ENCODE results near the gene PTPN1.

Gene PTPN1

GRCh38 chr20:50607436-50607835, 97.3 kb downstream of the PTPN1 start:
- no peak overlapping the region for H3K4me3 ChIP-seq (ENCODE audit: low read depth in 1 of 5, low read length in 5 of 5)
- peaks cover 0 to 6% (median 0%) of the 10 kb centered on the region in 5 donors for H3K36me3 ChIP-seq (ENCODE audit: control insufficient read depth in 5 of 5, insufficient read depth in 5 of 5, low read length in 5 of 5)
- H3K27me3 ChIP-seq (ENCODE audit: control insufficient read depth in 5 of 5, insufficient read depth in 4 of 5, low read length in 5 of 5) = peaks cover 0 to 4% (median 0%) of the 10 kb centered on the region in 5 donors
- H3K9me3 ChIP-seq (ENCODE audit: control insufficient read depth in 5 of 5, low read length in 5 of 5) = no peaks in the 10 kb centered on the region
- H3K4me1 ChIP-seq (ENCODE audit: control insufficient read depth in 5 of 5, insufficient read depth in 5 of 5, low read length in 5 of 5) = peaks cover 0 to 3% (median 0%) of the 10 kb centered on the region in 5 donors
- H3K9ac ChIP-seq (ENCODE audit: low read length in 5 of 5) = no peak overlapping the region
- H3K27ac ChIP-seq (ENCODE audit: low read depth, low read length) = no peak overlapping the region

- H3K4me3 ChIP-seq (ENCODE audit: low read depth in 1 of 5, low read length in 5 of 5) = no peak overlapping the region
Measured at GRCh38 chr20:50607850-50608749, 97.9 kb downstream of the PTPN1 start.

GRCh38 chr20:50608750-50609104, 98.5 kb downstream of the PTPN1 start:
- H3K4me3 ChIP-seq (ENCODE audit: low read depth in 1 of 5, low read length in 5 of 5) = no peak overlapping the region
- peaks cover 0 to 6% (median 0%) of the 10 kb centered on the region in 5 donors for H3K36me3 ChIP-seq (ENCODE audit: control insufficient read depth in 5 of 5, insufficient read depth in 5 of 5, low read length in 5 of 5)
- peaks cover 0 to 3% (median 0%) of the 10 kb centered on the region in 5 donors for H3K27me3 ChIP-seq (ENCODE audit: control insufficient read depth in 5 of 5, insufficient read depth in 4 of 5, low read length in 5 of 5)
- no peak overlapping the region for H3K9ac ChIP-seq (ENCODE audit: low read length in 5 of 5)
- no peaks in the 10 kb centered on the region for H3K9me3 ChIP-seq (ENCODE audit: control insufficient read depth in 5 of 5, low read length in 5 of 5)
- H3K4me1 ChIP-seq (ENCODE audit: control insufficient read depth in 5 of 5, insufficient read depth in 5 of 5, low read length in 5 of 5) = peaks cover 0 to 3% (median 0%) of the 10 kb centered on the region in 5 donors
- no peak overlapping the region for H3K27ac ChIP-seq (ENCODE audit: low read depth, low read length)

More at GRCh38 chr20:50607850-50608749, 97.9 kb downstream of the PTPN1 start:
- Histone ChIP-seq H3K36me3 (ENCODE audit: control insufficient read depth in 5 of 5, insufficient read depth in 5 of 5, low read length in 5 of 5) (peaks cover 0 to 6% (median 0%) of the 10 kb centered on the region in 5 donors), H3K27ac (ENCODE audit: low read depth, low read length) (no peak overlapping the region), H3K27me3 (ENCODE audit: control insufficient read depth in 5 of 5, insufficient read depth in 4 of 5, low read length in 5 of 5) (peaks cover 0 to 3% (median 0%) of the 10 kb centered on the region in 5 donors), H3K4me1 (ENCODE audit: control insufficient read depth in 5 of 5, insufficient read depth in 5 of 5, low read length in 5 of 5) (peaks cover 0 to 3% (median 0%) of the 10 kb centered on the region in 5 donors), H3K9ac (ENCODE audit: low read length in 5 of 5) (no peak overlapping the region), H3K9me3 (ENCODE audit: control insufficient read depth in 5 of 5, low read length in 5 of 5) (no peaks in the 10 kb centered on the region)

DNA sequence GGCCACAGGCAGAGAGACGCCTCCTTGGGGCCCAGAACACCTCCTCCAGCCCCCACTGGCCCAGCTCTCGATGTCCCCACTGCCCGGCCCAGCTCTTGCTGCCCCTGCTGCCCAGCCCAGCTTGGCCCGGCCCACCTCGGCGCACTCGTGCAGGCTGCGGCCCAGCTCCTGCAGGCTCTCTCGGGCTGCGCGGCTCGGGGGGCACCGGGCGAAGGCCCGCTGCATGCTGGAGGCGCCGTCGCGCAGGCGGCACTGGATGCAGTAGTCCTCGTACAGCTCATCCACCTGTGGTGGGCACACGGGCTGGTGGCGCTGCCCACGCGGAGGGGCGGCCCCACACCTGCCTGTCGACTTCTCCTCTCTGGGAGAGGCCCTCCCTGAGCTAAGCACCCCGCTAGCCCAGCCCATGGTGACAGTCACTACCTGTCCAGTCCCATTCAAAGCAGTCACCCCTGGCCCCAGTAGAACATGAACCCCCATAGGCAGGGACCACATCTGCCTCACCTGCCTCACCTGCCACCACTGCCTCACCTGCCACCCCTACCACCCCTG, 99.3 kb downstream of the PTPN1 start:
- Histone ChIP-seq H3K36me3 (ENCODE audit: control insufficient read depth in 5 of 5, insufficient read depth in 5 of 5, low read length in 5 of 5) (peaks cover 0 to 4% (median 0%) of the 10 kb centered on the region in 5 donors), H3K27ac (ENCODE audit: low read depth, low read length) (no peak overlapping the region)

GRCh38 chr20:50610212-50610718, 100.1 kb downstream of the PTPN1 start:
- H3K9me3 ChIP-seq (ENCODE audit: control insufficient read depth in 5 of 5, low read length in 5 of 5) = no peaks in the 10 kb centered on the region
- H3K27ac ChIP-seq (ENCODE audit: low read depth, low read length) = no peak overlapping the region
- no peaks in the 10 kb centered on the region for H3K27me3 ChIP-seq (ENCODE audit: control insufficient read depth in 5 of 5, insufficient read depth in 4 of 5, low read length in 5 of 5)
- H3K36me3 ChIP-seq (ENCODE audit: control insufficient read depth in 5 of 5, insufficient read depth in 5 of 5, low read length in 5 of 5) = peaks cover 0 to 4% (median 0%) of the 10 kb centered on the region in 5 donors
- no peak overlapping the region for H3K4me3 ChIP-seq (ENCODE audit: low read depth in 1 of 5, low read length in 5 of 5)
- H3K4me1 ChIP-seq (ENCODE audit: control insufficient read depth in 5 of 5, insufficient read depth in 5 of 5, low read length in 5 of 5) = peaks cover 0 to 3% (median 0%) of the 10 kb centered on the region in 5 donors
- H3K9ac ChIP-seq (ENCODE audit: low read length in 5 of 5) = no peak overlapping the region

More for the DNA sequence above, 99.3 kb downstream of the PTPN1 start:
- no peaks in the 10 kb centered on the region for H3K27me3 ChIP-seq (ENCODE audit: control insufficient read depth in 5 of 5, insufficient read depth in 4 of 5, low read length in 5 of 5)
- no peaks in the 10 kb centered on the region for H3K9me3 ChIP-seq (ENCODE audit: control insufficient read depth in 5 of 5, low read length in 5 of 5)
- H3K9ac ChIP-seq (ENCODE audit: low read length in 5 of 5) = no peak overlapping the region
- no peak overlapping the region for H3K4me3 ChIP-seq (ENCODE audit: low read depth in 1 of 5, low read length in 5 of 5)
- H3K4me1 ChIP-seq (ENCODE audit: control insufficient read depth in 5 of 5, insufficient read depth in 5 of 5, low read length in 5 of 5) = peaks cover 0 to 3% (median 0%) of the 10 kb centered on the region in 5 donors

DNA sequence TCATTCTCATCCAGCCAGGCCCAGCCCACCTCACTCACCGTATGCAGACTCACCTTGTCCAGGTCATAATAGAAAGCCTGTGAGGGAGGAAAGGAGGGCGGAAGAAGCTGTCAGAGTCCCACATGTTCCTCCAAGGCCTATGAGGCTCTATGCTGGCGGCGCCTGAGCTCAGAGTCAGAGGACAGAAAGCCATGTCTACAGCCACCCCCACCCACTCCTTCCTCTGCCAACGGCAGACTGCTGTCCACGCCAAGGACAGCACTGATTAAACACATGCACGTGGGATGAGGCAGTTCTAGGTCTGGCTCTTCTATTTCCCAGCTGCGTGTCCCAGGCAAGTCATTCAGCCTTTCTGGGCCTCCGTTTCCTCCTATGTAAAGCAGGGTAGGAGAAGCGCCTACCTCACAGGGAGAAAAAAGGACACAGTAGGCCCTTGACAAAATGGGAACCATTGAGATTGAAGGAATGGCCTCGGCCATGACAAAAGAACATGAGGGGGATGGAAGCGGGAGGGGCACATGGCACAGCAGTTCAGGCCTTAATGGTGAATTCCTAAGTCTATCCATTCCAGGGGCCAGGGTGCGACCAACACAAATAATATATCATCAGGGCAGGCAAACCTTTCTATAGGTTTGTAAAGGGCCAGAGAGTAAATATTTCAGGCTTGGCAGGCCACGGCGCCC, 101.1 kb downstream of the PTPN1 start:
- no peak overlapping the region for H3K9ac ChIP-seq (ENCODE audit: low read length in 5 of 5)

DNA sequence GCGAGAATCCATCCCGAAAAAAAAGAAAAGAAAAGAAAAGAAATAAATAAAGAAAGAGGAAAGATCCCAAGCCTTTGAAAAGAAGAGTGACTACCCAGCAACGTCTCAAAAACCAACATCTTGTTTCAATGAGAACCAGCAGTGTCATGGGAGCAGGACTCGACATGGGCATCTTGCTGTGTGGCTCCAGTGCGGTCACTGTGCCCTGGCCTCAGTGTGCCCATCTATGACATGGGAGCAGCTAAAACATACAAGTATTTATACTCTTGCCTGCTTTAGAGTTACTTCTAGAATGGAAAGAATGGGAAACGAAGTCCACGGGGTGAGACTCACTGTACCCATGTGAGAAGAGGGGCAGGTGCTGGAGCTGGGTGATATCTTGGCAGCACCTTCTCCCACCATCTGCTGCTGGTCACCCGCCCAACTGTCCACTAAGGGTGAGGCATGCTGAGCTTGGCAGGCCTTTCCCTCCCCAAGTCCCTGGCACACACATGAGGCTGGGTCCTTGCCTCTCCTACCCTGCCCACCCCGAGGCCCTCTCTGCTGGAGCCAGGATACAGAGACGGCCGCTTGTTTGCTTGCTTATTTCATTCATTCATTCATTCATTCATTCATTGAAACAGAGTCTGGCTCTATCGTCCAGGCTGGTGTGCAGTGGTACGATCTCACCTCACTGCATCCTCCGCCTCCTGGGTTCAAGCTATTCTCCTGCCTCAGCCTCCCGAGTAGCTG, 103.4 kb downstream of the PTPN1 start:
- Histone ChIP-seq H3K27ac (ENCODE audit: low read depth, low read length) (no peak overlapping the region), H3K4me1 (ENCODE audit: control insufficient read depth in 5 of 5, insufficient read depth in 5 of 5, low read length in 5 of 5) (peaks cover 0 to 3% (median 0%) of the 10 kb centered on the region in 5 donors), H3K9ac (ENCODE audit: low read length in 5 of 5) (no peak overlapping the region)

More for the DNA sequence above, 101.1 kb downstream of the PTPN1 start:
- H3K4me1 ChIP-seq (ENCODE audit: control insufficient read depth in 5 of 5, insufficient read depth in 5 of 5, low read length in 5 of 5) = peaks cover 0 to 3% (median 0%) of the 10 kb centered on the region in 5 donors
- no peaks in the 10 kb centered on the region for H3K27me3 ChIP-seq (ENCODE audit: control insufficient read depth in 5 of 5, insufficient read depth in 4 of 5, low read length in 5 of 5)
- peaks cover 0 to 6% (median 0%) of the 10 kb centered on the region in 5 donors for H3K36me3 ChIP-seq (ENCODE audit: control insufficient read depth in 5 of 5, insufficient read depth in 5 of 5, low read length in 5 of 5)
- H3K9me3 ChIP-seq (ENCODE audit: control insufficient read depth in 5 of 5, low read length in 5 of 5) = no peaks in the 10 kb centered on the region
- no peak overlapping the region for H3K27ac ChIP-seq (ENCODE audit: low read depth, low read length)
- no peak overlapping the region for H3K4me3 ChIP-seq (ENCODE audit: low read depth in 1 of 5, low read length in 5 of 5)

DNA sequence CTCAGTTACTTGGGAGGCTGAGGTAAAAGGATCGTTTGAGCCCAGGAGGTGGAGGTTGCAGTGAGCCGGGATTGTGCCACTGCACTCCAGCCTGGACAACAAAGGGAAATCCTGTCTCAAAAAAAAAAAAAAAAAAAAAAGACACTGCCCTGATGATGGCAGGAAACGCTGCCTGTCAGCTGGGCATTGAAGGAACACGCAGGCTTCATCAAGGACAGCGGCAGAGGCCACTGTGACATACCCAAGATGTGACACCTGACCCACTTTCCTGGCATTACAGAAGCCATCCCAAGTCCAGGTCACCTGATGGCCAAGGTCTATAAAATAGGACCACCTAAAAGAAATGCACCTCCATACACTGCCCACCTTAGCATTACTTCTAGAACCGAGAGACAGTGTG, 105.2 kb downstream of the PTPN1 start:
- H3K9me3 ChIP-seq (ENCODE audit: control insufficient read depth in 5 of 5, low read length in 5 of 5) = no peaks in the 10 kb centered on the region
- H3K9ac ChIP-seq (ENCODE audit: low read length in 5 of 5) = no peak overlapping the region
- H3K27me3 ChIP-seq (ENCODE audit: control insufficient read depth in 5 of 5, insufficient read depth in 4 of 5, low read length in 5 of 5) = no peaks in the 10 kb centered on the region
- no peak overlapping the region for H3K27ac ChIP-seq (ENCODE audit: low read depth, low read length)
- peaks cover 0 to 5% (median 0%) of the 10 kb centered on the region in 5 donors for H3K36me3 ChIP-seq (ENCODE audit: control insufficient read depth in 5 of 5, insufficient read depth in 5 of 5, low read length in 5 of 5)
- H3K4me3 ChIP-seq (ENCODE audit: low read depth in 1 of 5, low read length in 5 of 5) = no peak overlapping the region
- peaks cover 0 to 3% (median 0%) of the 10 kb centered on the region in 5 donors for H3K4me1 ChIP-seq (ENCODE audit: control insufficient read depth in 5 of 5, insufficient read depth in 5 of 5, low read length in 5 of 5)

More for the DNA sequence above, 103.4 kb downstream of the PTPN1 start:
- Histone ChIP-seq H3K36me3 (ENCODE audit: control insufficient read depth in 5 of 5, insufficient read depth in 5 of 5, low read length in 5 of 5) (peaks cover 0 to 2% (median 0%) of the 10 kb centered on the region in 5 donors), H3K4me3 (ENCODE audit: low read depth in 1 of 5, low read length in 5 of 5) (no peak overlapping the region), H3K9me3 (ENCODE audit: control insufficient read depth in 5 of 5, low read length in 5 of 5) (no peaks in the 10 kb centered on the region), H3K27me3 (ENCODE audit: control insufficient read depth in 5 of 5, insufficient read depth in 4 of 5, low read length in 5 of 5) (no peaks in the 10 kb centered on the region)

DNA sequence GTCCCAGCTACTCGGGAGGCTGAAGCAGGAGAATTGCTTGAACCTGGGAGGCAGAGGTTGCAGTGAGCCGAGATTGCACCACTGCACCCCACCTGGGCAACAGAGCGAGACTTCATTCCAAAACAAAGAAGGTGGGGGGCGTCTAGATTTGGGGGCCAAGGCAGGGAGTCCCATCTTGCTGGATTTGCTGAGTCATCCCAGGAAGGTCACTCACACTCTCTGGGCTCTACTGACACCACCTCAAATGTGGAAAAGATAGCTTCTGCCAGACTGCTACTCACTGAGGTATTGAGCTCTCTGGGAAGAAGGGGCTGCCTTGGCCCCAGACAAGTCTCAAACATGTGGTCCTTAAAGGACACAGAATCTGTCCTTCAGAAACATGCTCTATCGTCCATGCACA, 106.8 kb downstream of the PTPN1 start:
- H3K9ac ChIP-seq (ENCODE audit: low read length in 5 of 5) = no peak overlapping the region
- no peak overlapping the region for H3K4me3 ChIP-seq (ENCODE audit: low read depth in 1 of 5, low read length in 5 of 5)
- H3K36me3 ChIP-seq (ENCODE audit: control insufficient read depth in 5 of 5, insufficient read depth in 5 of 5, low read length in 5 of 5) = peaks cover 0 to 7% (median 0%) of the 10 kb centered on the region in 5 donors

More for the DNA sequence above, 106.8 kb downstream of the PTPN1 start:
- H3K9me3 ChIP-seq (ENCODE audit: control insufficient read depth in 5 of 5, low read length in 5 of 5) = peaks cover 2 to 13% (median 11%) of the 10 kb centered on the region in 5 donors
- H3K4me1 ChIP-seq (ENCODE audit: control insufficient read depth in 5 of 5, insufficient read depth in 5 of 5, low read length in 5 of 5) = no peaks in the 10 kb centered on the region
- no peaks in the 10 kb centered on the region for H3K27me3 ChIP-seq (ENCODE audit: control insufficient read depth in 5 of 5, insufficient read depth in 4 of 5, low read length in 5 of 5)
- no peak overlapping the region for H3K27ac ChIP-seq (ENCODE audit: low read depth, low read length)
